PC-3 (cell line): ENCODE results near the gene SNX27. TPM values are rescaled to one million over a fixed set of nuclear protein-coding genes. Genes with fewer than 3 reads are reported as not detected.

Experiments
- ATAC-seq: fragments of 200-7000 bp; cut with Tn5 transposase; 2 replicates; pipeline ENCODE4 v1.9.1; 2020; ENCODE audit warnings: mild to moderate bottlenecking, moderate library complexity
- BruUV-seq: library from RNA; stranded (reverse); fragments of 400-500 nt; replicated peaks from 2 replicates; lab custom pipeline; 2021; lab: Mats Ljungman, UMichigan
- CTCF ChIA-PET: fragments of 300-600 bp; sonication (Branson Sonifier 250); formaldehyde crosslinking; loops from one replicate; lab custom pipeline; 2022; ENCODE audit warnings: antibody characterized with exemption; lab: Charles Lee
- POLR2A ChIA-PET: fragments of 300-600 bp; sonication (Branson Sonifier 250); formaldehyde crosslinking; loops from one replicate; lab custom pipeline; 2022; ENCODE audit warnings: antibody characterized with exemption; ENCODE audit not compliant: unreplicated experiment; lab: Charles Lee
- DNase-seq: peaks from one replicate; pipeline ENCODE4 v3.0.0-alpha.2; 2015
- H2AFZ ChIP-seq: fragments of 300-600 bp; sonication (generic); 2 replicates; pipeline ENCODE4 v1.6.0; 2016; ENCODE audit warnings: antibody characterized with exemption, low read length
- H3F3A ChIP-seq: fragments of 300-600 bp; sonication (generic); one replicate; pipeline ENCODE4 v1.6.0; 2017; ENCODE audit warnings: antibody characterized with exemption, low read length, control low read depth, mild to moderate bottlenecking; ENCODE audit not compliant: unreplicated experiment
- H3K27ac ChIP-seq: fragments of 300-600 bp; sonication (generic); 2 replicates; pipeline ENCODE4 v1.5.1; 2016; ENCODE audit warnings: mild to moderate bottlenecking, low read length
- H3K27me3 ChIP-seq: fragments of 300-600 bp; sonication (generic); 2 replicates; pipeline ENCODE4 v1.6.1; 2016; ENCODE audit warnings: low read length, mixed read lengths
- H3K36me3 ChIP-seq: fragments of 300-600 bp; sonication (generic); 2 replicates; pipeline ENCODE4 v1.6.1; 2016; ENCODE audit warnings: low read depth, mixed run types, low read length, mixed read lengths
- H3K4me1 ChIP-seq: fragments of 300-600 bp; sonication (generic); 2 replicates; pipeline ENCODE4 v1.5.1; 2016; ENCODE audit warnings: low read length; ENCODE audit not compliant: insufficient read depth
- H3K4me2 ChIP-seq: fragments of 300-600 bp; sonication (generic); 2 replicates; pipeline ENCODE4 v1.6.0; 2016; ENCODE audit warnings: low read length
- H3K4me3 ChIP-seq: fragments of 300-600 bp; sonication (generic); 2 replicates; pipeline ENCODE4 v1.5.1; 2016; ENCODE audit warnings: mild to moderate bottlenecking, low read length, mixed read lengths
- H3K79me2 ChIP-seq: fragments of 300-600 bp; sonication (generic); 2 replicates; pipeline ENCODE4 v1.6.1; 2017; ENCODE audit warnings: low read length, mixed read lengths
- H3K9ac ChIP-seq: fragments of 300-600 bp; sonication (generic); 2 replicates; pipeline ENCODE4 v1.6.0; 2016; ENCODE audit warnings: mild to moderate bottlenecking, low read length
- H3K9me2 ChIP-seq: fragments of 300-600 bp; sonication (generic); replicated peaks from 2 replicates; pipeline ENCODE4 v1.6.1; 2016; ENCODE audit warnings: mixed run types, low read length, mixed read lengths
- H3K9me3 ChIP-seq: fragments of 300-600 bp; sonication (generic); 2 replicates; pipeline ENCODE4 v1.6.1; 2016; ENCODE audit warnings: low read length, mixed read lengths
- H4K20me1 ChIP-seq: fragments of 300-600 bp; sonication (generic); 2 replicates; pipeline ENCODE4 v1.6.1; 2016; ENCODE audit warnings: low read length, mixed read lengths
- EZH2 ChIP-seq: fragments of 300-600 bp; sonication (generic); IDR thresholded peaks from one replicate; pipeline ENCODE4 v1.6.1; 2017; ENCODE audit warnings: antibody characterized with exemption, mild to moderate bottlenecking, low read length; ENCODE audit not compliant: unreplicated experiment
- EZH2phosphoT487 ChIP-seq: fragments of 300-600 bp; sonication (generic); IDR thresholded peaks from 2 replicates; pipeline ENCODE4 v1.6.1; 2018; ENCODE audit warnings: mild to moderate bottlenecking, antibody characterized with exemption, low read length, borderline replicate concordance
- intact Hi-C: fragments of 100-400 bp; cut with micrococcal nuclease; formaldehyde crosslinking; loops from 2 replicates; pipeline ENCODE4 v1.9.0; 2023
- total RNA-seq: library from RNA; depleted of rRNA; stranded (reverse); fragments of >200 nt; gene quantifications from 2 replicates; pipeline ENCODE4 v1.2.3, GENCODE V29; 2014
- TF ChIP-seq, protein P1 (sequence below): fragments of 300-600 bp; sonication (generic); conservative IDR thresholded peaks from 2 replicates; pipeline ENCODE4 v1.5.1; 2017; ENCODE audit warnings: antibody characterized with exemption, low read depth, mild to moderate bottlenecking, low read length

SNX27 gene
- total RNA-seq, 1 experiment from 2014 or later: 25.1 TPM

DNA sequence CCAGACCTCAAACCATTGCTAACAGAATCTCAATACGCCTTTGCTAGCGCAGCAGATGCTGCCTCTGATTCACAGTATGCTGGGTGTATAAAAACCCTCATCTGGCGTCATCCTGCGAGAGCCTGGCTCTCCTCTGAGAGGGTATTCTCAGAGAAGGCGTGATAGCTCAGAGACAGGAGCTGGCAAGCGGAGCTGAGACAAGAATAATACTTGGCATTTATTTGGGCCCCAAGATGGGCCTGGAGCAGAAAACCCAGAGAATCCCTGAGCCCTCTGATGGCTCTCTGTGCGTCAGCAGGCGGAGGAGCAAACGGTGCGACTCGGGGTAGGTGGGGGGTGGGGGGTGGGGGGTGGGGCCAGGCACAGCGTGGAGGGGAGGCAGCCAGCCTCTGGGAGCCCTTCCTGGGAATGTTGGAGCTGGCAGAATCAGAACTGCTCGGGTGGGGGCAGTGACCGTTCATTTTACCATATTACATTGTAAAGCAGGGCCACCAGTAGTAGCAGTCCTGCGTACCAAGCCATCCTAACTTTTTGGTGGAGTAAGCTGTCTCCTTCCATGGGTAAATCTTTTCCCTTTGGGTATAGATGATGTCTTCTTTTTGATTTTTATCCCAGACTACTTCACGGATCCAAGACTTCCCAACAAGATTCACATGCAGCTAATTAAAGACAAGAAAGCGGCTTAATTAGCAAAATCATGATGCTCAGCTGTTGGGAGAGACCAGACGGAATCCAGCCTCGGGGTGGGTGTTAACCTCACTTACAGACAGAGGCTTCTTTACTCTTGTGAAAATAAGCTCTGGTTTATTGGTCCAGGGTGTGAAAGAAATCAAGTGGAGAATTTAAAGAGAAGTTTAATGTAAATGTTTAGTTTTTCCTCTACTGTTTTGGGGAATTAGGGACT, 116.6 kb downstream of the SNX27 start:
- TF ChIP-seq EZH2 (no peak), EZH2phosphoT487 (no peak)
- TF ChIP-seq, protein P1, sequence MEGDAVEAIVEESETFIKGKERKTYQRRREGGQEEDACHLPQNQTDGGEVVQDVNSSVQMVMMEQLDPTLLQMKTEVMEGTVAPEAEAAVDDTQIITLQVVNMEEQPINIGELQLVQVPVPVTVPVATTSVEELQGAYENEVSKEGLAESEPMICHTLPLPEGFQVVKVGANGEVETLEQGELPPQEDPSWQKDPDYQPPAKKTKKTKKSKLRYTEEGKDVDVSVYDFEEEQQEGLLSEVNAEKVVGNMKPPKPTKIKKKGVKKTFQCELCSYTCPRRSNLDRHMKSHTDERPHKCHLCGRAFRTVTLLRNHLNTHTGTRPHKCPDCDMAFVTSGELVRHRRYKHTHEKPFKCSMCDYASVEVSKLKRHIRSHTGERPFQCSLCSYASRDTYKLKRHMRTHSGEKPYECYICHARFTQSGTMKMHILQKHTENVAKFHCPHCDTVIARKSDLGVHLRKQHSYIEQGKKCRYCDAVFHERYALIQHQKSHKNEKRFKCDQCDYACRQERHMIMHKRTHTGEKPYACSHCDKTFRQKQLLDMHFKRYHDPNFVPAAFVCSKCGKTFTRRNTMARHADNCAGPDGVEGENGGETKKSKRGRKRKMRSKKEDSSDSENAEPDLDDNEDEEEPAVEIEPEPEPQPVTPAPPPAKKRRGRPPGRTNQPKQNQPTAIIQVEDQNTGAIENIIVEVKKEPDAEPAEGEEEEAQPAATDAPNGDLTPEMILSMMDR: no peak
- Histone ChIP-seq H3K27ac (no peak overlapping the region), H3F3A (peaks cover 3% of the 10 kb centered on the region), H3K4me2 (no peak overlapping the region), H3K79me2 (no peaks in the 10 kb centered on the region), H3K27me3 (no peaks in the 10 kb centered on the region), H2AFZ (no peak overlapping the region), H3K9me2 (no peaks in the 10 kb centered on the region), H3K4me1 (peaks cover 15% of the 10 kb centered on the region), H3K36me3 (no peaks in the 10 kb centered on the region), H4K20me1 (no peaks in the 10 kb centered on the region), H3K9me3 (no peaks in the 10 kb centered on the region), H3K9ac (no peak overlapping the region), H3K4me3 (no peak overlapping the region)
- POLR2A ChIA-PET: no interaction called here
- CTCF ChIA-PET: no interaction called here
- DNase-seq: no peak
- no peak for ATAC-seq
- BruUV-seq: no TSS peak
- intact Hi-C loops: no loop called here

DNA sequence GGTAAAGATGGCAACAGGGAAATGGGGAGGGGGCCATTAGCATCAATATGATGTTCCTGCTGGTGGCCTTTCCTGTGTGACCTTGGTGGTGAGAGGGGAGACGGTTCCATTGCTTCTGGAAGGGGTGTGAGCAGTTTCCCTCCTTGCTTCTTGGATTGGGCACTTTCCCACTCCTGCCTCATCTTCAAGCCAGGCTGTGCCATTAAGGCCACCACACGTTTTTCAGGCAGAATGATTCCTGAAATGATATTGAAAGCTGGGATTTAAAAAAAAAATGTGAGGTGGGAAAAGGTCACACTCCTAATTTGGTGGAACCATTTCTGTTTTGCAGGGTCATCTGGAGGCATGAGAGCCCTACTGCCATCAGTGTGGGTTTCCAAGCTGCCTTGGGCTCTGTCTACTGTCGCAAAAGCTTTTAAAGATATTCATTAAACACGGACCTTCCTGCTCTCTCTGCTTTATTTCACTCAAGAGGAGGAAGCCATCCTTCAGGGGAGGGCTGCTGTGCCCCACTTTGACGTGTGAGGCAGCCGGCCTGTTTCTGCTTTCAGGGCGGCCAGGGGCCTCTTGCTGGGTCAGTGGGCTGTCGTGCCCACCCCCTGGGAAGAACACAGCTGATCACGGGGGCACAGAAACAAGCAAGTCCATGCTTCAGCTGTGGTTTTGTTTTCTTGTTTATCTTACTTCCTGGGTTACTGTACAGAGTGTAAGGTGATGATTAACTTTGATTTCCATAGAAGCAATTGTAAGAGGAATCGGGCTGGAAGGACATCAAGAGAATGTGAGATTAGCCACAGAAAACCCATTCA, 117.5 kb downstream of the SNX27 start:
- H3K4me3 ChIP-seq: no peak overlapping the region
- peaks cover 7% of the 10 kb centered on the region for H3K4me1 ChIP-seq
- no peaks in the 10 kb centered on the region for H3K9me2 ChIP-seq
- no peak for ATAC-seq
- no peak overlapping the region for H3K4me2 ChIP-seq
- CTCF ChIA-PET: no interaction called here
- no peak overlapping the region for H3K27ac ChIP-seq
- no peak overlapping the region for H2AFZ ChIP-seq
- intact Hi-C loops: no loop called here
- H3K9ac ChIP-seq: no peak overlapping the region
- no peaks in the 10 kb centered on the region for H4K20me1 ChIP-seq
- DNase-seq: no peak
- TF ChIP-seq, protein P1: no peak
- TF ChIP-seq EZH2 (no peak), EZH2phosphoT487 (no peak)
- H3K27me3 ChIP-seq: no peaks in the 10 kb centered on the region
- POLR2A ChIA-PET: no interaction called here
- no peaks in the 10 kb centered on the region for H3K79me2 ChIP-seq
- no peaks in the 10 kb centered on the region for H3K36me3 ChIP-seq
- BruUV-seq: no TSS peak
- no peaks in the 10 kb centered on the region for H3K9me3 ChIP-seq
- H3F3A ChIP-seq: no peaks in the 10 kb centered on the region
